Activated naive CD8-positive, alpha-beta T cell treated with anti-CD3 and anti-CD28 coated beads, Interleukin-2, amount 10 ng/mL, durations not matched to agents 7 days and 5 days (primary cell): Measurements from ENCODE around the gene TBXAS1. TPM values are rescaled to one million over a fixed set of nuclear protein-coding genes. Genes with fewer than 3 reads are reported as not detected.

ENCODE experiments used
- ATAC-seq: fragments of 150-1000 bp; cut with Tn5 transposase; one replicate; pipeline ENCODE4 v1.10.0; 2021; ENCODE audit warnings: low read depth, moderate library complexity
- POLR2A ChIA-PET: fragments of 350-600 bp; sonication (Branson Sonifier 250); formaldehyde crosslinking; loops from one replicate; lab custom pipeline; 2021; ENCODE audit warnings: antibody characterized with exemption; lab: Charles Lee
- DNase-seq: peaks from one replicate; pipeline ENCODE4 v3.0.0; 2021
- H3K27ac Mint-ChIP-seq: one replicate; pipeline ENCODE4 v1.8.0; 2022; ENCODE audit warnings: mild to moderate bottlenecking, mixed read lengths
- H3K27me3 Mint-ChIP-seq: one replicate; pipeline ENCODE4 v1.8.0; 2022; ENCODE audit warnings: mild to moderate bottlenecking, moderate library complexity, mixed read lengths
- H3K36me3 Mint-ChIP-seq: one replicate; pipeline ENCODE4 v1.8.0; 2021; ENCODE audit warnings: mild to moderate bottlenecking, mixed read lengths
- H3K4me1 Mint-ChIP-seq: one replicate; pipeline ENCODE4 v1.8.0; 2021; ENCODE audit warnings: mixed read lengths
- H3K4me3 Mint-ChIP-seq: one replicate; pipeline ENCODE4 v1.8.0; 2022; ENCODE audit warnings: mild to moderate bottlenecking, moderate library complexity, mixed read lengths
- H3K9me3 Mint-ChIP-seq: one replicate; pipeline ENCODE4 v1.8.0; 2021; ENCODE audit warnings: mixed read lengths
- total RNA-seq, 2 experiments: library from RNA; stranded (reverse); gene quantifications; one replicate each; pipeline ENCODE4 v1.2.3, GENCODE V29; 2021

TBXAS1 gene
- total RNA-seq, 2 experiments from 2014 or later = 2.1 to 3.0 TPM

GRCh38 chr7:139943401-139943800, 114.3 kb downstream of the TBXAS1 start:
- H3K27me3 Mint-ChIP-seq = peaks cover 6% of the 10 kb centered on the region
- ATAC-seq = no peak
- POLR2A ChIA-PET = no interaction called here
- no peak overlapping the region for H3K27ac Mint-ChIP-seq
- no peak for DNase-seq
- no peak overlapping the region for H3K4me3 Mint-ChIP-seq
- H3K36me3 Mint-ChIP-seq = peaks cover 2% of the 10 kb centered on the region
- peaks cover 14% of the 10 kb centered on the region for H3K9me3 Mint-ChIP-seq
- peaks cover 5% of the 10 kb centered on the region for H3K4me1 Mint-ChIP-seq

- no peak overlapping the region for H3K4me3 Mint-ChIP-seq
- H3K36me3 Mint-ChIP-seq = peaks cover 2% of the 10 kb centered on the region
- H3K27me3 Mint-ChIP-seq = peaks cover 6% of the 10 kb centered on the region
- POLR2A ChIA-PET = no interaction called here
- H3K27ac Mint-ChIP-seq = no peak overlapping the region
- H3K9me3 Mint-ChIP-seq = peaks cover 14% of the 10 kb centered on the region
- ATAC-seq = no peak
- peaks cover 5% of the 10 kb centered on the region for H3K4me1 Mint-ChIP-seq
- no peak for DNase-seq
Measured at GRCh38 chr7:139944248-139944647, 115.2 kb downstream of the TBXAS1 start.

GRCh38 chr7:139946533-139946932, 117.5 kb downstream of the TBXAS1 start:
- Mint-ChIP-seq H3K36me3 (peaks cover 2% of the 10 kb centered on the region), H3K9me3 (peaks cover 14% of the 10 kb centered on the region), H3K27ac (no peak overlapping the region), H3K4me3 (no peak overlapping the region), H3K4me1 (no peaks in the 10 kb centered on the region), H3K27me3 (peaks cover 3% of the 10 kb centered on the region)
- DNase-seq (no peak), ATAC-seq (no peak)
- POLR2A ChIA-PET = no interaction called here

- H3K9me3 Mint-ChIP-seq = peaks cover 14% of the 10 kb centered on the region
- ATAC-seq = no peak
- POLR2A ChIA-PET = no interaction called here
- no peak overlapping the region for H3K4me3 Mint-ChIP-seq
- no peak for DNase-seq
- peaks cover 2% of the 10 kb centered on the region for H3K36me3 Mint-ChIP-seq
- H3K27ac Mint-ChIP-seq = no peak overlapping the region
- H3K27me3 Mint-ChIP-seq = peaks cover 4% of the 10 kb centered on the region
- no peaks in the 10 kb centered on the region for H3K4me1 Mint-ChIP-seq
Measured at GRCh38 chr7:139947021-139947420, 118.0 kb downstream of the TBXAS1 start.

- Mint-ChIP-seq H3K27me3 (peaks cover 2% of the 10 kb centered on the region), H3K9me3 (peaks cover 14% of the 10 kb centered on the region), H3K36me3 (peaks cover 2% of the 10 kb centered on the region), H3K4me1 (no peaks in the 10 kb centered on the region), H3K4me3 (no peak overlapping the region), H3K27ac (no peak overlapping the region)
- ATAC-seq (no peak), DNase-seq (no peak)
- POLR2A ChIA-PET = no interaction called here
Measured at GRCh38 chr7:139948167-139948566, 119.1 kb downstream of the TBXAS1 start.

- H3K27ac Mint-ChIP-seq = no peak overlapping the region
- peaks cover 2% of the 10 kb centered on the region for H3K27me3 Mint-ChIP-seq
- no peak for DNase-seq
- peaks cover 14% of the 10 kb centered on the region for H3K9me3 Mint-ChIP-seq
- H3K36me3 Mint-ChIP-seq = peaks cover 2% of the 10 kb centered on the region
- no peak for ATAC-seq
- no peaks in the 10 kb centered on the region for H3K4me1 Mint-ChIP-seq
- no peak overlapping the region for H3K4me3 Mint-ChIP-seq
- POLR2A ChIA-PET = no interaction called here
Measured at GRCh38 chr7:139948587-139949335, 119.7 kb downstream of the TBXAS1 start.

GRCh38 chr7:139949629-139950028, 120.6 kb downstream of the TBXAS1 start:
- POLR2A ChIA-PET = no interaction called here
- no peaks in the 10 kb centered on the region for H3K4me1 Mint-ChIP-seq

GRCh38 chr7:139950881-139951525, 121.9 kb downstream of the TBXAS1 start:
- POLR2A ChIA-PET = no interaction called here
- Mint-ChIP-seq H3K4me1 (no peaks in the 10 kb centered on the region), H3K4me3 (no peak overlapping the region), H3K9me3 (peaks cover 11% of the 10 kb centered on the region), H3K27me3 (peaks cover 2% of the 10 kb centered on the region), H3K36me3 (peaks cover 2% of the 10 kb centered on the region), H3K27ac (no peak overlapping the region)
- no peak for ATAC-seq
- DNase-seq = no peak

More at GRCh38 chr7:139949629-139950028, 120.6 kb downstream of the TBXAS1 start:
- Mint-ChIP-seq H3K27me3 (peaks cover 2% of the 10 kb centered on the region), H3K36me3 (peaks cover 2% of the 10 kb centered on the region), H3K27ac (no peak overlapping the region), H3K4me3 (no peak overlapping the region), H3K9me3 (peaks cover 14% of the 10 kb centered on the region)
- ATAC-seq (no peak), DNase-seq (no peak)

- POLR2A ChIA-PET = no interaction called here
- Mint-ChIP-seq H3K4me3 (no peak overlapping the region), H3K27ac (no peak overlapping the region), H3K36me3 (no peaks in the 10 kb centered on the region), H3K4me1 (no peaks in the 10 kb centered on the region), H3K9me3 (no peaks in the 10 kb centered on the region), H3K27me3 (peaks cover 2% of the 10 kb centered on the region)
- DNase-seq (no peak), ATAC-seq (no peak)
Measured at GRCh38 chr7:139953229-139953628, 124.2 kb downstream of the TBXAS1 start.

GRCh38 chr7:139955109-139955820, 126.2 kb downstream of the TBXAS1 start:
- POLR2A ChIA-PET = interaction anchor here (0.8 kb wide), 1 partner anchor 173 kb away, joined by 3 read pairs; no protein-coding TSS in a partner anchor
- Mint-ChIP-seq H3K27ac (no peak overlapping the region), H3K9me3 (no peaks in the 10 kb centered on the region), H3K27me3 (peaks cover 2% of the 10 kb centered on the region), H3K36me3 (no peaks in the 10 kb centered on the region), H3K4me3 (no peak overlapping the region), H3K4me1 (no peaks in the 10 kb centered on the region)
- ATAC-seq (no peak), DNase-seq (no peak)

GRCh38 chr7:139958599-139959284, 129.7 kb downstream of the TBXAS1 start:
- Mint-ChIP-seq H3K4me1 (no peaks in the 10 kb centered on the region), H3K27ac (no peak overlapping the region), H3K36me3 (no peaks in the 10 kb centered on the region), H3K27me3 (peaks cover 2% of the 10 kb centered on the region), H3K9me3 (no peaks in the 10 kb centered on the region), H3K4me3 (no peak overlapping the region)
- DNase-seq (no peak), ATAC-seq (no peak)
- POLR2A ChIA-PET = no interaction called here

GRCh38 chr7:139959285-139959628, 130.2 kb downstream of the TBXAS1 start:
- Mint-ChIP-seq H3K4me3 (no peak overlapping the region), H3K4me1 (no peaks in the 10 kb centered on the region), H3K27ac (no peak overlapping the region), H3K36me3 (no peaks in the 10 kb centered on the region), H3K9me3 (no peaks in the 10 kb centered on the region), H3K27me3 (peaks cover 2% of the 10 kb centered on the region)
- ATAC-seq (no peak), DNase-seq (no peak)
- POLR2A ChIA-PET = no interaction called here

GRCh38 chr7:139959718-139960117, 130.7 kb downstream of the TBXAS1 start:
- POLR2A ChIA-PET = no interaction called here
- no peaks in the 10 kb centered on the region for H3K4me1 Mint-ChIP-seq
- no peak for ATAC-seq

More at GRCh38 chr7:139959718-139960117, 130.7 kb downstream of the TBXAS1 start:
- DNase-seq = no peak
- Mint-ChIP-seq H3K36me3 (no peaks in the 10 kb centered on the region), H3K4me3 (no peak overlapping the region), H3K27me3 (peaks cover 2% of the 10 kb centered on the region), H3K27ac (no peak overlapping the region), H3K9me3 (no peaks in the 10 kb centered on the region)
